Astrocyte of the spinal cord (primary cell): ENCODE data around the gene DKKL1.

Experiments used
- DNase-seq: peaks from one replicate; pipeline ENCODE4 v3.0.0; 2011; ENCODE audit warnings: low read depth, low spot score
- H3K4me3 ChIP-seq: 2 replicates; pipeline ENCODE4 v1.5.1; 2011; ENCODE audit warnings: low read depth, mild to moderate bottlenecking, low read length, moderate library complexity
- CTCF ChIP-seq: IDR thresholded peaks from 2 replicates; pipeline ENCODE4 v1.5.1; 2012; ENCODE audit warnings: low read depth, mild to moderate bottlenecking, low read length, inconsistent platforms
- in situ Hi-C: cut with HindIII; loops from 2 replicates; pipeline ENCODE4 v1.10.0; 2017; ENCODE audit warnings: low sequenced_read_pairs

Gene DKKL1

GRCh38 chr19:49333811-49334288, 29.8 kb upstream of the DKKL1 start:
- H3K4me3 ChIP-seq: no peak overlapping the region
- no peak for DNase-seq
- in situ Hi-C loops: no loop called here
- no peak for TF ChIP-seq CTCF

GRCh38 chr19:49335071-49335783, 28.4 kb upstream of the DKKL1 start, which contains the start of gene CD37:
TSS of gene CD37 (plus strand) at chr19:49335406. CDS start at chr19:49335541, 135 bp downstream.
- in situ Hi-C loops: no loop called here
- DNase-seq: no peak
- no peak within 1 kb of the TSS for H3K4me3 ChIP-seq
- TF ChIP-seq CTCF: no peak

GRCh38 chr19:49335784-49336481, 27.7 kb upstream of the DKKL1 start:
- DNase-seq: no peak
- no peak for TF ChIP-seq CTCF
- in situ Hi-C loops: no loop called here
- H3K4me3 ChIP-seq: no peak overlapping the region

GRCh38 chr19:49336482-49337266, 27.0 kb upstream of the DKKL1 start:
- in situ Hi-C loops: no loop called here
- TF ChIP-seq CTCF: no peak
- DNase-seq: no peak
- H3K4me3 ChIP-seq: no peak overlapping the region

- H3K4me3 ChIP-seq: no peak overlapping the region
- DNase-seq: no peak
- in situ Hi-C loops: no loop called here
- no peak for TF ChIP-seq CTCF
These were observed 26.2 kb upstream of the DKKL1 start for GRCh38 chr19:49337267-49338022.

GRCh38 chr19:49338023-49338677, 25.5 kb upstream of the DKKL1 start:
- no peak overlapping the region for H3K4me3 ChIP-seq
- DNase-seq: no peak
- in situ Hi-C loops: no loop called here
- no peak for TF ChIP-seq CTCF
